Measurements from ENCODE around the gene LMF1.

Gene LMF1

GRCh38 chr16:1013593-1013900 lies 42.8 kb upstream of the LMF1 start:
- no peak for DNase-seq (ENCODE audit: low spot score)
- TF ChIP-seq CTCF (IDR thresholded peaks at IDR 0.05; ENCODE audit: extremely low read depth, missing control alignments): no peak

GRCh38 chr16:1012722-1013592 lies 42.2 kb upstream of the LMF1 start:
- TF ChIP-seq CTCF (IDR thresholded peaks at IDR 0.05; ENCODE audit: extremely low read depth, missing control alignments): no peak
- no peak for DNase-seq (ENCODE audit: low spot score)

- no peak for TF ChIP-seq CTCF (IDR thresholded peaks at IDR 0.05; ENCODE audit: extremely low read depth, missing control alignments)
- DNase-seq (ENCODE audit: low spot score): no peak
These were observed 41.4 kb upstream of the LMF1 start for GRCh38 chr16:1012135-1012534.

- no peak for TF ChIP-seq CTCF (IDR thresholded peaks at IDR 0.05; ENCODE audit: extremely low read depth, missing control alignments)
- DNase-seq (ENCODE audit: low spot score): no peak
These were observed 40.7 kb upstream of the LMF1 start for GRCh38 chr16:1011316-1012082.

- no peak for DNase-seq (ENCODE audit: low spot score)
- no peak for TF ChIP-seq CTCF (IDR thresholded peaks at IDR 0.05; ENCODE audit: extremely low read depth, missing control alignments)
These were observed 40.0 kb upstream of the LMF1 start for GRCh38 chr16:1010815-1011214.

- DNase-seq (ENCODE audit: low spot score): no peak
- TF ChIP-seq CTCF (IDR thresholded peaks at IDR 0.05; ENCODE audit: extremely low read depth, missing control alignments): no peak
These were observed 39.5 kb upstream of the LMF1 start for GRCh38 chr16:1010251-1010650.
